AG09309 (cell line): ENCODE data around the gene APOBEC2.

Source experiments
- DNase-seq: peaks from one replicate; pipeline ENCODE4 v3.0.0-alpha.2; 2010; ENCODE audit warnings: low read depth
- H3K4me3 ChIP-seq: 2 replicates; pipeline ENCODE4 v1.5.1; 2011; ENCODE audit warnings: mild to moderate bottlenecking, low read depth, low read length, moderate library complexity; ENCODE audit not compliant: control insufficient read depth
- TF ChIP-seq, protein P1 (sequence below): IDR thresholded peaks from 2 replicates; pipeline ENCODE4 v1.5.1; 2011; ENCODE audit warnings: mild to moderate bottlenecking, low read depth, low read length, inconsistent platforms; ENCODE audit not compliant: insufficient read depth, control insufficient read depth; ENCODE audit errors: missing control alignments

The APOBEC2 gene

GRCh38 chr6:41103847-41104246 is 50.8 kb downstream of the APOBEC2 start:
- H3K4me3 ChIP-seq = no peak overlapping the region
- no peak for DNase-seq
- TF ChIP-seq, protein P1, sequence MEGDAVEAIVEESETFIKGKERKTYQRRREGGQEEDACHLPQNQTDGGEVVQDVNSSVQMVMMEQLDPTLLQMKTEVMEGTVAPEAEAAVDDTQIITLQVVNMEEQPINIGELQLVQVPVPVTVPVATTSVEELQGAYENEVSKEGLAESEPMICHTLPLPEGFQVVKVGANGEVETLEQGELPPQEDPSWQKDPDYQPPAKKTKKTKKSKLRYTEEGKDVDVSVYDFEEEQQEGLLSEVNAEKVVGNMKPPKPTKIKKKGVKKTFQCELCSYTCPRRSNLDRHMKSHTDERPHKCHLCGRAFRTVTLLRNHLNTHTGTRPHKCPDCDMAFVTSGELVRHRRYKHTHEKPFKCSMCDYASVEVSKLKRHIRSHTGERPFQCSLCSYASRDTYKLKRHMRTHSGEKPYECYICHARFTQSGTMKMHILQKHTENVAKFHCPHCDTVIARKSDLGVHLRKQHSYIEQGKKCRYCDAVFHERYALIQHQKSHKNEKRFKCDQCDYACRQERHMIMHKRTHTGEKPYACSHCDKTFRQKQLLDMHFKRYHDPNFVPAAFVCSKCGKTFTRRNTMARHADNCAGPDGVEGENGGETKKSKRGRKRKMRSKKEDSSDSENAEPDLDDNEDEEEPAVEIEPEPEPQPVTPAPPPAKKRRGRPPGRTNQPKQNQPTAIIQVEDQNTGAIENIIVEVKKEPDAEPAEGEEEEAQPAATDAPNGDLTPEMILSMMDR = no peak

GRCh38 chr6:41111017-41111416 is 58.0 kb downstream of the APOBEC2 start:
- no peak overlapping the region for H3K4me3 ChIP-seq
- no peak for DNase-seq

More at GRCh38 chr6:41111017-41111416, 58.0 kb downstream of the APOBEC2 start:
- TF ChIP-seq, protein P1 = no peak
